Stimulated activated CD8-positive, alpha-beta memory T cell treated with anti-CD3 and anti-CD28 coated beads, Interleukin-12 subunit alpha, Interleukin-12 subunit beta, amount 100 ng/mL, for 4 hours (primary cell): ENCODE measurements around the gene HIPK2.

Experiments used
- DNase-seq: peaks from one replicate; pipeline ENCODE4 v3.0.0-alpha.2; 2020; ENCODE audit warnings: low read depth

HIPK2 gene

GRCh38 chr7:139713526-139714162 lies 64.2 kb downstream of the HIPK2 start:
- DNase-seq, result no peak

- no peak for DNase-seq
These were observed 64.7 kb downstream of the HIPK2 start for GRCh38 chr7:139713061-139713460.

GRCh38 chr7:139711991-139712743 lies 65.6 kb downstream of the HIPK2 start:
- DNase-seq, result no peak

- no peak for DNase-seq
These were observed 67.8 kb downstream of the HIPK2 start for GRCh38 chr7:139710036-139710435.

- no peak for DNase-seq
These were observed 68.3 kb downstream of the HIPK2 start for GRCh38 chr7:139709485-139709884.

- no peak for DNase-seq
These were observed 69.3 kb downstream of the HIPK2 start for GRCh38 chr7:139708541-139708940.

GRCh38 chr7:139706837-139707236 lies 71.0 kb downstream of the HIPK2 start:
- no peak for DNase-seq

- no peak for DNase-seq
These were observed 73.4 kb downstream of the HIPK2 start for GRCh38 chr7:139704308-139704879.

- DNase-seq, result no peak
These were observed 74.1 kb downstream of the HIPK2 start for GRCh38 chr7:139703487-139704307.

GRCh38 chr7:139702811-139703486 lies 74.8 kb downstream of the HIPK2 start:
- DNase-seq, result no peak

GRCh38 chr7:139702313-139702731 lies 75.5 kb downstream of the HIPK2 start:
- DNase-seq, result no peak

GRCh38 chr7:139701908-139702307 lies 75.9 kb downstream of the HIPK2 start:
- DNase-seq, result no peak

GRCh38 chr7:139700505-139701235 lies 77.1 kb downstream of the HIPK2 start:
- DNase-seq, result no peak

- DNase-seq, result no peak
These were observed 77.9 kb downstream of the HIPK2 start for GRCh38 chr7:139699640-139700504.

GRCh38 chr7:139698844-139699243 lies 79.0 kb downstream of the HIPK2 start:
- DNase-seq, result no peak

GRCh38 chr7:139698278-139698677 lies 79.5 kb downstream of the HIPK2 start:
- DNase-seq, result no peak

- DNase-seq, result no peak
These were observed 80.7 kb downstream of the HIPK2 start for GRCh38 chr7:139697056-139697455.

- no peak for DNase-seq
These were observed 81.2 kb downstream of the HIPK2 start for GRCh38 chr7:139696552-139696951.

GRCh38 chr7:139695588-139695987 lies 82.2 kb downstream of the HIPK2 start:
- no peak for DNase-seq

- DNase-seq, result no peak
These were observed 82.7 kb downstream of the HIPK2 start for GRCh38 chr7:139695051-139695450.
